Embryonic facial prominence (tissue), 1 donor: ENCODE measurements around the gene RGS11.

Source experiments
- DNase-seq: peaks from one replicate; pipeline ENCODE4 v3.0.0-alpha.2; 2016; ENCODE audit errors: extremely low spot score

The RGS11 gene

DNA sequence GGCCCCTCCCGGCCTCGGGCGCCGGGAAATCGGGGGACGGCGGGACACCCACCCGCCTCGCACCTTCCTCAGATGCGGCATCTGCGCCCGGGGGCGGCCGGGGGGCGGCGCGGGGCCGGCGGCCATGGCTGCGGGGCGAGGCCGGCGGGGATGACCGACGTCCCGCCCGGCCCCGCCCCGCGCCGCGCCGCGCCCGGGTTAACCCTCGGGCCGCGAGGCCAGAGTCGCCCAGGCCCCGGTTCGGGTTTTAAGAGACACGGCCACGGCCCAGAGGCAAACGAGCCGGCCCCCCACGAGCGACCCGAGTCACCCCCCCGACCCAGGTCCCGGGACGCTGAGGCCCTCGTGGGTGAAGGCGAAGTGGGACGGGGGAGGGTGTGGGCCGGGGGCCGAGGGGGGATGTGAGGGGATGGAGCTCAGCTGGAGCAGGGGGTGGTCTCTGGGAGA is at the start of gene RGS11:
RGS11 (minus strand) TSS at position 159 of the 447 bp plus-strand sequence; CDS start at position 126, 33 bp downstream.
- DNase-seq, result no peak

DNA sequence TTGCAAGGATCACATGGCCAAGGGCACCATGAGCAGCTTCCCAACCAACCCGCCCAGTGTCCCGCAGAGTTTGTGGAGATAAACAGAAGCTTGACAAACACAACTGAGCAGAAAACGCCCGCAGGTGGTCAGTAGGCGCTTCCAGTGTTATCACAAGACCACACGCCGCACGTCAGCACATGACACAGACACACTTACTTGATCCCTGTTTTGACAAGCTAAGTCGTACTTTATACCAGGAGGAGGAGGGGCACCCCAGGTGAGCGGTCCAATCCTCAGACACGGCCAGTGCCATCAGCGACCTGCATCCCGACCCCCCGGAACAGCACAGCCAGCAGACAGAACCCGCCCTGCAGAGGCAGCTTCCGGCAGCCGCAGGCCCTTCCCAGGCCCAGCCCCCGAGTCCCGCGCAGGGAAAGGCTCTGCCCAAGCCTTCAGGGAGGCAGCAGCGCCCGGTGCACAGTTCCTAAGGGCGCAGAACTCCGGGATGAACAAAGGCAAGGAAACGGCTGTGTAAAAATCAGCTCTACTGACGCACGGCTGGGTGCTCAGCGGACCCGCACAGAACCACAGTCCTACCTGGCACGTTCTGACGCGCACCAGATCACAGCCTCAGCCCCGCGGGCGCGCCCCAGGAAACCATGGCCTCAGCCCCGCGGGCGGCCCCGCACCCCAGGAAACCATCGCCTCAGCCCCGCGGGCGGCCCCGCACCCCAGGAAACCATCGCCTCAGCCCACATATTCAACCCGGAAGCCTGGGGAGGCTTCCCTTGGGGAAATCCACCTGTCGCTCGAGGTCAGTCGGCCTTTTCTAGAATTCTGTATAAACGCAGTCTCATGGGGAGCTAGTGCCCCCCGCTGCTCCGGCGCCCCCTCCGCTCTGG is 48.9 kb upstream of the RGS11 start:
- DNase-seq, result no peak

DNA sequence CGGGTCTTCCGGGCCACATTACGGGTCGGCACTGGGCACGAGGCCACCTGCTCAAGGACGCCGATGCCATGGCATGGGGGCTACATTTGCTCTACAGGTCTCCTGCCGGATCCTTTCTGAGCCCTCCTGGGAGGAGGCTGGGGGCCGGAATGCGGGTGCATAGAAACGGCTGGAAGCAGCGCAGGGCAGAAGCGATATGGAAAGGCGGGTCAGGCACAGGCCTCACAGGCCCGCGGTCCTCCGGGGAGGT is 48.4 kb upstream of the RGS11 start:
- DNase-seq, result no peak

DNA sequence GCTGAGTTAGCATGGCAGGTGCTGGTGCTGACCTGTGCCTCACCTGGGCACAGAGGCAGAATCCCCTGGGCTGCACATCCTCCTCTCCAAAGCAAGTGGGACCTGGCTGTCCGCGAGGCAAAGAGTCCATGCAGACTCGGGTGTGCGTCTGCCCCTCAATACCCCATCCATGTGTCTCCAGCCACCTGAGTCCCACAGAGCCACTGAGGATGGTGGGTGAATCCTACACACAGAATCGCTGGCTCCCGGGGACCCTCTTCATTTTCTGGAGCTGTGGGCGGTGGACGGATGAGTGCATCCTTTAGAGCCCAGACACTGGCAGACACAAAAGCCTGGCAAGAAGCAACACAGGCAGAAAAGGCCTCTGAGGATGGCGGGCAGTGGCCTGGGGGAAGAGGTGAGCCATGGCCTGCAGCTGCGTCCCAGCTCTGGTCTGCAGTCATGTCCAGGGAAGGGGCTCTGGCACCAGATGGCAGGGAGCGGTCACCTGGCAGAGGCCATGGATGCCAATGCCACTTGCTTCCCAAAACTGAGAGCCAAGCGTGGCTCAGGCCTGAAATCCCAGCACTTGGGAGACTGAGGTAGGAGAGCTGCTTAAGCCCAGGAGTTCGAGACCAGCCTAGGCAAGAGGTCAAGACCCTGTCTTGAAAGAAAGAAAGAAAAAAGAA is 46.9 kb upstream of the RGS11 start:
- DNase-seq, result no peak

DNA sequence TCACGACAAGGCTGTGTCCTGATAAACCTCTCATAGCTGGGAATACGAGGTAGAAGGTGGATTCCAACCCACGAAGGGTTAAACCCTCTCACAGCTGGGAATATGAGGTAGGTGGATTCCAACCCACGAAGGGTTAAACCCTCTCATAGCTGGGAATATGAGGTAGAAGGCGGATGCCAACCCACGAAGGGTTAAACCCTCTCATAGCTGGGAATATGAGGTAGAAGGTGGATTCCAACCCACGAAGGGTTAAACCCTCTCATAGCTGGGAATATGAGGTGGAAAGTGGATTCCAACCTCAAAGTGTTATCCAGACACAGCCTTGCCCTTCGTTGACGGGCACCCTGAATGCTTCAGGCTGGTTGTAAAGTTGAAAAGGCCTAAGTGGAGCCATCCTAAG is 45.8 kb upstream of the RGS11 start:
- no peak for DNase-seq

DNA sequence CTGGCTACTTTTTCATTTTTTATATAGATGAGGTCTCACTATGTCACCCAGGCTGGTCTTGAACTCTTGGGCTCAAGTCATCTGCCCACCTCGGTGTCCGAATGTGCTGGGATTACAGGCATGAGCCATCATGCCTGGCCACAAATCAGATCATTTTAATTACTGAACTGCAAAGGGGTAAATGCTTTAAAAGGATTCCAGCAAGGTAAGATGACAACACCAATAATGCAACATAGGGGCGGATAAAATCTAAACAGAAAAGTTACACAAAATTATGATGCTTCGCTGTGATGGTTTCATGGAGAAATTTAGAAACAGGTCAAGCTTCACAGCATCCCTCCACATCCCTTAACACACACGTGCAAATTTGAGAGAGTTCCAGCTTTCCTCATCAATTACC is 44.5 kb upstream of the RGS11 start:
- no peak for DNase-seq

DNA sequence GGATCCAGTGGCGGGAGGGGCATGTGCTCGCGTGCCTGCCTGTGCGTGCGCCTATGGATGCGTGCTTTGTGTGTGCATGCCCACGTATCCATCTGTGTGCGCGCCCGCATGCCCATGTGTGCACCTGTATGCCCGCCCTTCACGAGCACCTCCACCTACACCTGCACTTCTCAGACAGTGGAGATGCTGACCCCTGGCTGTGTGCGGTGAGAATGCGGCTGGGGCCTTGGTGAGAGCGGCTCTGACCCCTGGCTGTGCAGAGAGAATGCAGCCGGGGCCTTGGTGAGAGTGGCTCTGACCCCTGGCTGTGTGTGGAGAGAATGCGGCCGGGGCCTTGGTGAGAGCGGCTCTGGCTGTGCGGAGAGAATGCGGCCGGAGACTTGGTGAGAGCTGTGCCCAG is 42.9 kb upstream of the RGS11 start:
- DNase-seq, result no peak

DNA sequence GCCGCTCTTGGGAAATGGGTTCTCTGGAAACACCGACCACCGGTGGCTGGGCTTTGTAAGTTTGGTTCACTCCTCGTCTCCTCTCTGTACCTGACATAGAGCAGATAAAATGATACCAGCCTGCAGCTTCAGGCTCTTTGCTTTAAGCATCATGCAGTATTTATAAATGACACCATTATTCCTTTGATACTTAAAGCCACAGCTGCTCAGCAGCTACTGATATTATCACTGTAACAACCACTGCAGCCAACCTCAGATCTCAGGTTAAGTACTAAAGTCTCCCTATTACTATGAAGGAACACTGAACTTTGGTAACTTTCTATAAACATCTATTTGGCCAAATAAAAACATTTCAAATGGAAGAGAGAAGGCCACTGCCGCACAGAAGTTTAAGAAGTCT is 41.8 kb upstream of the RGS11 start:
- no peak for DNase-seq

DNA sequence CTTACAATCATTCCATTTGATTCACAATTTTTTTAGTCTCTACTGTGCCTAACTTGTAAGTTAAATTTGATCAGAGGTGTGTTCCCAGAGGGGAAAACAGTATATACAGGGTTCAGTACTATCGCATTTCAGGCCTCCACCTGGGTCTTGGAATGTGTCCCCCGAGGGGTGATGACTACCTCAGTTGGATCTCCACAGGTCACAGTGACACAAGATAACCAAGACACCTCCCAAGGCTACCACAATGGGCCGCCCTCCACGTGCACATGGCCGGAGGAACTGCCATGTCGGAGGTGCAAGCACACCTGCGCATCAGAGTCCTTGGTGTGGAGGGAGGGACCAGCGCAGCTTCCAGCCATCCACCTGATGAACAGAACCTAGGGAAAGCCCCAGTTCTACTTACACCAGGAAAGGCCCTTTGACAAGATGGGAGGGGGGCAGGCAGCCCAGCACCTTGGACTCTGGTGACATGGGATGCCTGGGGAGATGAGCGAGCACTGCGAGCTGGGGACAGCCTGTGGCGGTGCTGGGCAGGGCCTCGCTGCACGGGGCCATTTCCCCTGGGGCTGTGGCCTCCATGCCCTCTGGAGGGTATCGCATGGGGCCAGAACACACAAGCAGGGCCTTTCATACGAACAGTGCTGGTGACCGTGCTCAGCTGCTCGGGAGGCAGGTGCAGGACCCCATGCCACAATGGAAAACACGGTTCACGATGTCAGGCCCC is 41.2 kb upstream of the RGS11 start:
- DNase-seq, result no peak

DNA sequence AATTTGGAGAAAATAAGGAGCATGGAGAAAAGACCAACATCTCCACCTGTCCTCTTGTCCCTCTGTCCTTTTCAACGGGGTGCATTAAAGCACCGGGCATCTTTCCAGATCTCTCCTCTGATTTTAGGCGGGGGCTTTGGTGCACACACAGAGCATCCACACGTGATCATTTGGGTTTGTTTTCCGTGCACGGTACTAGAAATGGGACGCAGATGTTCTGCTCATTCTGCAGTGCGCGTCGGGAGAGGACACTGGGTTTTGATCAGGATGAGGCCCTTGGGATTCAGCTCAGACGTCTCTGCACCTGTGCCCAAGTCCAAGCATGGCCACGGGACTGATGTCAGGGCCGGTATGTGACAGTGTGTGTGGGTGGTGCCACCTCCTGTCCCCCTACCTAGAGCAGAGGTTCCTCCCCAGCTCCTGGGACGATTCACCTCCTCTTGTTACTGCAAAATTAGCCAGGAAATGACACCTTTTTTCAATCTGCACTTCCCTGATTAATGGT is 39.1 kb upstream of the RGS11 start:
- DNase-seq, result no peak

DNA sequence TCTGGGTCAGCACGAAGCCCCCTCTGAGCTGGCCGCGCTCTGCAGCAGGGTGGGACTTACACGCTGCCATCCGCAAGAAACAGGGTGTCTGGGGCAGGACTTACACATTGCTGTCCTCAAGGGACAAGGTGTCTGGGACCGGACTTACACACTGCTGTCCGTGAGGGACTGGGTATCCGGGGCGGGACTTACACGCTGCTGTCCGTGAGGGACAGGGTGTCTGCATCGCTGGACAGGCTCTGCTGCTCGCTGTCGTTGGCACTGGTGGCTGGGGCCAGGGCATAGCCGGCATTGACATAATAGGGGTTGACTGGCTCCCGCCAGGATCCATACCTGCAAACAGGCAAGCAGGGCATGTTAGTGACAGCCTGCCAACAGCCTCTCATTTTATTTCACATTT is 38.6 kb upstream of the RGS11 start:
- DNase-seq, result no peak

DNA sequence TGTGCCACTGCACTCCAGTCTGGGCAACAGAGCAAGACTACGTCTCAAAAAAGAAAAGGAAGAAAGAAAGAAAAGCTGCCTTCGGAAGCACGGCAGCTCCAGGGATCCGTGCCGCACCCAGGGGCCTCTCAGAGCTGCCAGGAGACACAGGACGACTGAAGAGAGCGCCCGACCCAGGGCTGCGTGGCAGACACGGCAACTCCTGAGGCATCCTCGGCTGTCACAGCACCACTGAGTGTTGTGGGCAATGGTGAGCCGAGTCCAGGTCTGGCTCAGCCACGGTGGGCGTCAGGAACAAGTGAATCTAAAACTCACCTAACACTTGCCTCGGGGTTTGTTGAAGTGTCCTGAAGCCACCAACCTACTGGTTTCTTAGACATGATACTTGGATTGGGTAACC is 36.0 kb upstream of the RGS11 start:
- DNase-seq, result no peak

DNA sequence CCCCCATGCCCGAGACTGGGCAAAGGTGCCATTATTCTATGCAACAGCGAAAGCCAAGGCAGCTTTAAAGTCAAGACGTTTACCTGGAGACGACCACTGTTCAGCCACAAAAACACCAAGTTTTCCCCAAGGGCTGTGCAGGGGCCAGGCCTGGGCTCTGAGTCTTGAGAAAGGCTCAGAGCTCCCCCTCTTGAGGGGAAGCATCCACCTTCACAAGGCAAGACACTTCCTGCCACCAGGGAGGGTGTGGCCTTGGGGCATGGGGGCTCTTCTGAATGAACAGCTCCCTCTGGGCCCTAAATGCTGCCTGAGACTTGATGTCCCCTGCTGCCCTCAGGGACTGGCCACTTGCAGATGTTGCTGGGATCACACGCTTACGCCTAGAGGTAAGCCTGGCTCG is 33.7 kb upstream of the RGS11 start:
- DNase-seq, result no peak

DNA sequence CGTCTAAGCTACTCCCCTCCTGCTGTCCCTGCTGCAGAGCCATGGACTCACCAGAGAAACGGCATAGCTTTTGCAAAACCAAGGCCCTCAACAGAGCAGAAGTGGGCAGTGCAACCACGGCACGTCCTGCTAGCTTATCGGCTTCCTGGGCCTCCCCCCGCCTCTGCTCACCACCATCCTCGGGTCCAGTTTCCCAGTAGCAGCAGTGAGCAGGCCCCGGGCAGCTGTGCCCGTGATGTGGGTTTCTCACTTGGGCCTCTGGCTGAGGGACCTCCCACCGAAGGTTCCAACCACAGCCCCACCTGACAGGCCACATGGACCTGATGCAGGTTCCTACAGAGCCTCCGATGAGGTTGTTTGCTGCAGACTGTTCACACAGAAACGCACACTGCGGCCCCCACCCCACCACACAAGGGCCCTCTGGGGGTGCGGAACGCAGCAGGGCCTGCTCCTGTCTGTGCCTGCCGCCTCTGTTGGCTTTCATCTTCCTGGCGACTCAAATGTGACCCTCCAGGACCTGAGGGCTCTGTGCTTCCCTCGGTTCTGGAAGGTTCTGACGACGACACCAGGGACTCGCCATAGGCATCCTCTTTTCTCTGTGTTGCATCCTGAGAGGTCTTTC is 32.1 kb upstream of the RGS11 start:
- DNase-seq, result no peak

DNA sequence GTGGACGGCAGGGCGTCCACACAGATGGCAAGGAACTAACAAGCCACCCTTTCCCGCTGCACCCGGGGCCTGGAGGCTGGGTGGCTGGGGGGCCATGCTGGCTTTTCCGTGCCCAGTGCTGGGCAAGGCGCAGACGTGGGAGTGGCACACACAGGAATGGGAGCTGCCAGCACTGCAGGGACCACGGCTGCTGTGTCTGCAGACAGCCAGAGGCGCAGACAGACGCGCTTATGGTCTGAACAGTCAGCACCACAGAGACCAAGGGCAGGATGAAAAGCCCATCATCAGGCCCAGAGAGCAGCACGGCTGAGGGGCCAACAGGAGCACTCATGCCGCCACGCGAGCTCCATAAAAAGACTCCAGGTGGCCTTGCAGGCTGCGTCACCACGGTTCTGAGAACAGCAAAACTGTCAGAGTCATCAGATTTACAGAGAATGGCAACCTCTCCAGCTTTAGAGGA is 31.2 kb upstream of the RGS11 start:
- DNase-seq, result no peak

DNA sequence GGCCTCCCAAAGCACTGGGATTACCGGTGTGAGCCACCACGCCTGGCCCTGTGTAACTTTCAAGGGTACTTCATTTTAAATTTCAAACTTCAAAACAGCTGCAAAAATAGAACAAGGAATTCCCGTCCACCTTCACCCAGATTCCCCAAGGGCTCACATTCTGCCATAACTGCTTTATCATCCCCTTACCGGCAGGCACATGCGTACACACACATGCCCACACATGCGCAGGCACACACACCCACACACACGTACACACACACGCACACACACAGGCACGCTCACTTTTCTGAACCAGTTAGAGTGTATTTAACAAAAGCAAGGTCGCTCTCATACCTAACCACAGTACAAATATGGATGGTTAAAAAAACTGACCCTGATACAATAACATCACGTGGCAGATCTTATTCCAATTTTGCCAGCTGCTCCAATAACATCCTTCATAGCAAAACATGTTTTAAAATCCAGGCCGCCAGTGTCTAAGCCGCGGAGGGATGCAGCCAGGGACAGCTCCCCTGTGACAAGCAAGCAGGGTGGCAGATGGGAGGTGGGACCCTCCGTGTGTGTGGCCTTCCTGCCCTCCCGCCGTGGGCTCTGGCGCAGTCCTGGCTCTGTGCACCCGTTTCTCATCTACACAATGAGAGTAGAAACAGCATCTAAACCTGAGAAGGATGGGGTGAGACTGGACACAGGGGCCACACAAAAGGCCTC is 30.3 kb upstream of the RGS11 start:
- no peak for DNase-seq

DNA sequence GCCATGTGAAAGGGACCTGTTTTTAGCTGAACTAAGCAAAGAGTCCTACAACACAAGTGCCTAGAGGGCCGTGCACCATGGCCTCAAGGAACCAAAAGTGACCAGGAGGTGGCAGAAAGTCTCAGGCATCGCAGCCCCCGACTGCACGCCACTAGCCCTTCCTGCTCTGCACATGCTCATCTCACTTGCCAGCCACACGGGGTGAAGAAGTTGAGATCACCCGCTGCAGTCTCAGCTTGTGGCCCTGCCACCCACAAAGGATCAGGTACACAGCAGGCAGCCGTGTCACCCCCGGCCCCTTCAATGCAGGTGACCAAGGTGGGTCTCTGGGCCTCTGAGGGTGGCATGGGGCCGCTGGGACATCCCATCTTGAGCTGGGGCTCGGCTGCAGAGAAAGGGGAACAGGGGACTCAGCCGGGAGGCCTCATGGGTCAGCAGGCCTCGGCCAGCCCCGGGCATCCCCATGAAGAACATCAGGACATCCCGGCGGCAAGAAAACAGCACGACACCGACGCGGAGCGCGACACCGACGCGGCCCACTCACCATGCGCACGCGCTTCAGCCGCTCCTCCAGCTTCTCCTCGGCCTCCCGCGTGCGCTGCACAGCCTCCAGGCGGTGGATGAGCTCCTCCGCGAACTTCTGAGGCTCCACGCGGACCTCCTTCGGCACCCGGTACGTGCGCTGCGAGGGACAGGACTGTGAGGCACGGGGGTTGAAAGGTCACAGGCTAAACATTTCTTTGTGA is 28.2 kb upstream of the RGS11 start:
- no peak for DNase-seq

DNA sequence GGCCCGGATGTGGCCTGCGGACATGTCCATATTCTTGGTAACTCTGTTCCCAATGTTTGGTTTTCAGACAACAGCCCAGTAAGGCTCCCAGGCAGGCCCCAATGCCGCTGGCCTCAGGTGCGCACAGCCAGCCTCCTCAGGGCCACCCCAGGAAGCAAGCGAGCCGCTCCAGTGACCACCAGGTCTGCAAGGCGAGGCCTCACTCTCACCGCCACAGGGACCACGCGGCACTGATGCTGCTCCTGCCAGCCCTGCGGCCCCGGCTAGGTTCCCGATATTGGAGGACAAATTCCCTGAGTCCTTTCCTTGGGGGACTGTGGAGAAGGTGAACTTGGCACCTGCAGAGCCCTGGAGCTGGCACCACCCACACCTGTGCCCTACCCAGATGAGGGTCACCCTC is 26.2 kb upstream of the RGS11 start:
- no peak for DNase-seq

DNA sequence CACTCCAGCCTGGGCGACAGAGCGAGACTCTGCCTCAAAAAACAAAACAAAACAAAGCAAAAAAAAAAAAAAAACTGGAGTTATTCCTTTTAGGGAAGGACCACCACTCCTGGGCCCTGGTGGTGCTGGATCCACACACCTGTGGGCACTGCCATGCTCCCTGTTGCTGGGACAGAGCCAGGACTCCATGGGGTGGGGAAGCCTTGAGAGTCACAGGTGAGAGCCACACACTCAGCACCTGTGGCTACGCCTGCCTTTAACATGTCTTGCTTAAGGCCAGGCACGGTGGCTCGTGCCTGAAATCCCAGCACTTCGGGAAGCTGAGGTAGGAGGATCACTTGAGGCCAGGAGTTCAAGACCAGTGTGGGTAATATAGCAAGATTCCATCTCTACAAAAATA is 25.5 kb upstream of the RGS11 start:
- DNase-seq, result no peak

DNA sequence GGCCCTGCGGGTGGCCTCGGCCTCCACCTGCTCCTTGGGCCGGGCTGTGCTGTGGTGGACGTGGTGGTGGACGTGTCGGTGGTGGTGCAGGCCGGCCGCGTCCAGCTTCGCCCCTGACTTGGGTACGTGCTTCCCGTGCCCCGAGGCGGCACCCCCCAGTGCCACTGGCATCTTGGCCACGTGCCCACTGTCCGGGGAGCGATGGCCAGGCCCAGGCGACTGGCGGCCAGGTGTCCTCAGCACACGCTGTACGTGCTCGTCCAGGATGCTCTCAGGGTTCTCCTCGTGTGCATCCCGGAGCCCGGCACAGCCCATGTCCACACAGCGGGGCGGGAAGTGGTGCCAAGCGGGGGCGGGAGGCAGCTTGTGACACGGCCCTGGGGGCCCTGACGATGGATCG is 22.1 kb upstream of the RGS11 start:
- DNase-seq, result no peak
